Mucosa of descending colon (tissue), 3 donors: ENCODE measurements around the gene ASMTL. TPM values are rescaled to one million over a fixed set of nuclear protein-coding genes. Genes with fewer than 3 reads are reported as not detected.
"Not testable (repeated sequence)": the region's sequence is repeated elsewhere in the genome, so short reads cannot be mapped to it uniquely, and the experiment has no call there.

Experiments used
- ATAC-seq: fragments of 200-7000 bp; cut with Tn5 transposase; one replicate; pipeline ENCODE4 v1.9.1; 2020; ENCODE audit warnings: mild to moderate bottlenecking, moderate library complexity
- DNase-seq, 3 donors: peaks; one replicate each; pipeline ENCODE4 v3.0.0-alpha.2; 2020
- H3K36me3 ChIP-seq: fragments of 200-600 bp; one replicate; pipeline ENCODE4 v1.8.0; 2021; ENCODE audit warnings: low read depth, mild to moderate bottlenecking
- H3K4me1 ChIP-seq: fragments of 200-600 bp; one replicate; pipeline ENCODE4 v1.8.0; 2021; ENCODE audit warnings: low read depth, mild to moderate bottlenecking
- H3K4me3 ChIP-seq: fragments of 200-600 bp; one replicate; pipeline ENCODE4 v1.8.0; 2021; ENCODE audit warnings: mild to moderate bottlenecking
- H3K9me3 ChIP-seq: fragments of 200-600 bp; one replicate; pipeline ENCODE4 v1.8.0; 2021; ENCODE audit warnings: mild to moderate bottlenecking
- CTCF ChIP-seq: fragments of 200-600 bp; IDR thresholded peaks from one replicate; pipeline ENCODE4 v1.8.0; 2022; ENCODE audit warnings: antibody characterized with exemption, mild to moderate bottlenecking
- intact Hi-C, 2 donors: fragments of 100-400 bp; cut with DNase I in 1 of 2; cut with micrococcal nuclease in 1 of 2; formaldehyde crosslinking; loops; one replicate each; pipeline versions ENCODE4 v1.11.0 to v1.11.1; 2022; cut with DNase I, micrococcal nuclease
- total RNA-seq, 3 donors: library from RNA; stranded (reverse); fragmentation: NEBNext Ultra II Directional in 2 of 3; extraction: Animal tissue kit (Norgen Biotek cat#: 25700) in 2 of 3; gene quantifications; one replicate each; pipeline versions ENCODE4 v1.2.1 to v1.2.4, GENCODE V29; 2021 to 2023
- donor health status: DM: no; HTN: no; CAD: no; lungs with moderate emphysema.
- donor health status: DM: no; HTN: no; CAD: no.
- donor health status: DM: no; HTN: yes; CAD: no.

Gene ASMTL
- total RNA-seq, 3 donors from 2014 or later, result 15.6 to 32.0 (median 18.8) TPM

GRCh38 chrX:1493877-1494510 is 41.3 kb upstream of the ASMTL start:
- no peak for DNase-seq
- intact Hi-C loops, result no loop called here
- Histone ChIP-seq H3K9me3 (no peaks in the 10 kb centered on the region), H3K36me3 (no peaks in the 10 kb centered on the region), H3K4me1 (no peaks in the 10 kb centered on the region), H3K4me3 (no peak overlapping the region)
- no peak for TF ChIP-seq CTCF
- peak; percentile 69 for ATAC-seq

- intact Hi-C loops, result no loop called here
- H3K4me1 ChIP-seq, result no peaks in the 10 kb centered on the region
- peak; percentile 9 for ATAC-seq
- H3K36me3 ChIP-seq, result no peaks in the 10 kb centered on the region
- no peak for TF ChIP-seq CTCF
- H3K9me3 ChIP-seq, result no peaks in the 10 kb centered on the region
- H3K4me3 ChIP-seq, result no peak overlapping the region
- DNase-seq, result no peak
Measured at GRCh38 chrX:1493412-1493811, 40.7 kb upstream of the ASMTL start.

GRCh38 chrX:1492421-1493012 is 39.8 kb upstream of the ASMTL start:
- no peak for TF ChIP-seq CTCF
- no peaks in the 10 kb centered on the region for H3K9me3 ChIP-seq
- no peak for DNase-seq

GRCh38 chrX:1491851-1492349 is 39.2 kb upstream of the ASMTL start:
- Histone ChIP-seq H3K9me3 (no peaks in the 10 kb centered on the region), H3K4me3 (no peak overlapping the region), H3K36me3 (no peaks in the 10 kb centered on the region), H3K4me1 (no peaks in the 10 kb centered on the region)
- DNase-seq (no peak), ATAC-seq (peak; percentile 54)
- no peak for TF ChIP-seq CTCF
- intact Hi-C loops, result no loop called here

More at GRCh38 chrX:1492421-1493012, 39.8 kb upstream of the ASMTL start:
- H3K36me3 ChIP-seq, result no peaks in the 10 kb centered on the region
- intact Hi-C loops, result no loop called here
- ATAC-seq, result no peak
- no peak overlapping the region for H3K4me3 ChIP-seq
- H3K4me1 ChIP-seq, result no peaks in the 10 kb centered on the region

- intact Hi-C loops, ATAC-seq, DNase-seq, H3K9me3 ChIP-seq, H3K36me3 ChIP-seq, H3K4me3 ChIP-seq, H3K4me1 ChIP-seq: not testable (repeated sequence)
Measured at GRCh38 chrX:1491248-1491647, 38.5 kb upstream of the ASMTL start.

GRCh38 chrX:1490723-1491122 is 38.0 kb upstream of the ASMTL start:
- intact Hi-C loops, ATAC-seq, H3K9me3 ChIP-seq, H3K4me1 ChIP-seq, H3K36me3 ChIP-seq, H3K4me3 ChIP-seq, DNase-seq: not testable (repeated sequence)

DNA sequence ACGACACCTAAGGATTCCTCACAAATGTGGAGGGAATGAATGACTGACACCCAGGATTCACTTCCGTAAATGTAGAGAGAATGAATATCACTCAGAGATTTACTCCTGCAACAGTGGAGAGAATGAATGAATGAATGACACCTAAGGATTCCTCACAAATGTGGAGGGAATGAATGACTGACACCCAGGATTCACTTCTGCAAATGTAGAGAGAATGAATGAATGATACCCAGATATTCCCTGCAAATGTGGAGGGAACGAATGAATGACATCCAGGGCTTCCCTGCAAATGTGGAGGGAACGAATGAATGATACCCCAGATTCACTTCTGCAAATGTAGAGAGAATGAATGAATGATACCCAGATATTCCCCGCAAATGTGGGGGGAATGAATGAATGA is 36.6 kb upstream of the ASMTL start:
- H3K4me3 ChIP-seq, DNase-seq, intact Hi-C loops, H3K36me3 ChIP-seq, H3K9me3 ChIP-seq, H3K4me1 ChIP-seq, ATAC-seq: not testable (repeated sequence)
